D721Med (cell line): ENCODE measurements around the gene CAPN5.
"Not testable (repeated sequence)": the region's sequence is repeated elsewhere in the genome, so short reads cannot be mapped to it uniquely, and the experiment has no call there.

Experiments
- DNase-seq: peaks from one replicate; pipeline ENCODE4 v3.0.0; 2011; ENCODE audit warnings: low spot score; ENCODE audit not compliant: insufficient read length
- FAIRE-seq: peaks from 2 replicates; lab custom pipeline; 2011; peaks lifted over from hg19 to GRCh38; lab: Jason Lieb, UNC
- TF ChIP-seq, protein P1 (sequence below): IDR thresholded peaks from 2 replicates; pipeline ENCODE4 v1.5.1; 2012; ENCODE audit warnings: mild to moderate bottlenecking, control low read depth; ENCODE audit not compliant: insufficient read depth; ENCODE audit errors: missing control alignments

CAPN5 gene

DNA sequence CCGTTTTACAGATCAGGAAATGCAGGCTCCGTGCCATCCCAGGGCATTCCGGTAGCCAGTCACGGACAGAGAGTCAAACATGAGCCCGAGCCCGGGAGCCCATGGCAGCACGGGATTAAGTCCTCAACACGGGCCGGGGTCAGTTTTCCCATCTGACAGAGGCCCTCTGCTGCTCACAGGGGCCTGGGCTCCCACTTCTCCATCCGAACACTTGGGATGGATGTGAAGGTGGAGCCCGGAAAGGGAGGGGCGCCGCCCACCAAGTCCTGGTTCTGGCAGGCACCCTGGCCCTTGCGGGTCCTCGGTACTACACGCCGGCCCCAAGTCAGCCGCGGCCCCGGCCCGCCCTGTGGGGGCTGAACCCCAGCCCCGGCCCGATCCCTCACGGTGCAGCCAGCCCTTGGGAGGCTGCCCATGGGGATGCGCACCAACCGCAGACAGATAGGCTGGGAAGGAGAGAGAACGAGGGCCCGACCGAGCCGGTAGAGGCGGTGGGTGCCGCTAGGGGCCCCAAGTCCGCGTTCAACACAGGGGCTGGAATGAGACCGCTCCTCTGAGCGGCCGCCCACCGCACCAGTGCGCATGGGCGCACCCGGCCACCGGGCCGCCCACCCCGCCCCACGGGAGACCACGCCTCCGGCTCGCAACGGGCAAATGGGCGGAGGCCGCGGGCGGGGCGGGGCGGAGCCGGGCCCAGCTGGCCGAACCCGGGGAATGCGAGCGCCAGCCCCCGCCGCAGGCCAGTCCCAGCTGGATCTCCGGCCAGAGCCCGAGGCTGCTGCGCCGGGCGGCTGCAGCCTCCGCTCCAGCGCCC is at the start of gene CAPN5:
Gene CAPN5, plus strand, starts transcription at position 743 of the 814 bp plus-strand sequence. CDS start 17,916 bp downstream, outside the sequence.
- peak; percentile 96 for DNase-seq
- no peak for FAIRE-seq
- TF ChIP-seq, protein P1, sequence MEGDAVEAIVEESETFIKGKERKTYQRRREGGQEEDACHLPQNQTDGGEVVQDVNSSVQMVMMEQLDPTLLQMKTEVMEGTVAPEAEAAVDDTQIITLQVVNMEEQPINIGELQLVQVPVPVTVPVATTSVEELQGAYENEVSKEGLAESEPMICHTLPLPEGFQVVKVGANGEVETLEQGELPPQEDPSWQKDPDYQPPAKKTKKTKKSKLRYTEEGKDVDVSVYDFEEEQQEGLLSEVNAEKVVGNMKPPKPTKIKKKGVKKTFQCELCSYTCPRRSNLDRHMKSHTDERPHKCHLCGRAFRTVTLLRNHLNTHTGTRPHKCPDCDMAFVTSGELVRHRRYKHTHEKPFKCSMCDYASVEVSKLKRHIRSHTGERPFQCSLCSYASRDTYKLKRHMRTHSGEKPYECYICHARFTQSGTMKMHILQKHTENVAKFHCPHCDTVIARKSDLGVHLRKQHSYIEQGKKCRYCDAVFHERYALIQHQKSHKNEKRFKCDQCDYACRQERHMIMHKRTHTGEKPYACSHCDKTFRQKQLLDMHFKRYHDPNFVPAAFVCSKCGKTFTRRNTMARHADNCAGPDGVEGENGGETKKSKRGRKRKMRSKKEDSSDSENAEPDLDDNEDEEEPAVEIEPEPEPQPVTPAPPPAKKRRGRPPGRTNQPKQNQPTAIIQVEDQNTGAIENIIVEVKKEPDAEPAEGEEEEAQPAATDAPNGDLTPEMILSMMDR = peak; percentile 13

GRCh38 chr11:77018396-77018924 is 48.3 kb upstream of the CAPN5 start:
- not testable (repeated sequence) for DNase-seq, FAIRE-seq

DNA sequence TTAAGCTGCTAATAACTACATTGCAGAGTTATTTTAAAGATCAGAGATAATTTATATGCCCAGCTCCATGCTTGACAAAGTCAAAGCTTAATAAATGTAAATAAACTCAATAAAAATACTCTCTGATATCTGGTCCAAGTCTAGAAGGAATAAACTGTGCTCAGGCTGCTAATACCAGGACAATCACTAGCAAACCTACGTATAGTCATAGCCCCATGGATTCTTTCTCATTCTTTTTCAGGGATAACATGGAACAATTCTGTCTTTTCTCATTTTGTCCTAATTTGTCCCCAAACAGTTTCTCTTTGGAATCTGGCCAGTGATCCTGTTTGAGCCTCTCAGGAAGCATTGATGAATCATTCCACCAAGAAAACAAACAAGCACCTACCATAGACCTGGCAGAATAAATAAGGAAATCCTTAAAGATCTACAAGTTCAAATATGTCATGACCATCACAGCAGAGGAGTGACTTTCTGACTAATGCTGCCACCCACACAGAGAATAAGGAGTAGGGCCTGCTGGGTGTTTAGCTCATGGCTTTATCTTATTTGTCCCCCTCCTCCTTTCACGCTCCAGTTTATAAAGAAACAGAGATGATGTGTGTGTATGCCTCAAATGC is 46.7 kb upstream of the CAPN5 start:
- no peak for FAIRE-seq
- no peak for DNase-seq
- TF ChIP-seq, protein P1 = no peak

- TF ChIP-seq, protein P1 = no peak
- FAIRE-seq (no peak), DNase-seq (no peak)
These were observed 46.0 kb upstream of the CAPN5 start for GRCh38 chr11:77020734-77021133.

- FAIRE-seq = no peak
- no peak for DNase-seq
- TF ChIP-seq, protein P1 = no peak
These were observed 42.0 kb upstream of the CAPN5 start for GRCh38 chr11:77024745-77025144.

DNA sequence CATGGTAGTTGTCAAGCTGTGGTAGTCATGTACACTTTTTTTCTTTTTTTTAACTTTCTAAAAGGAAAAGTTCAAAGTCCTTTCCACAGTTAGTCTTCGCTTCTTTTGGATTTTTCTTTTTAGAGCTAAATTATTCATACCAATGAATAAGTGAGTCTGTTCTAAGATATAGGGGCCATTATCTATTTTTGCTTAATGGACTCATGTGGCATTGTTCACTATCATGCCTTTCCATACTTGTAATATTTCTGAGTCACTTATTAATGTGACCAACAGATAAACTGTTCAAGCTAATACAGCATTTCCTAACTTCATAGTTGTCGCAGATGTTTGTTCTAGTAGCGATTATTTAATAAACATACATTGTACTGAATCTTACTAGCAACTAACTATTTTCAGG is 40.5 kb upstream of the CAPN5 start:
- FAIRE-seq (no peak), DNase-seq (no peak)
- TF ChIP-seq, protein P1 = no peak

- FAIRE-seq (no peak), DNase-seq (no peak)
- TF ChIP-seq, protein P1 = no peak
These were observed 40.0 kb upstream of the CAPN5 start for GRCh38 chr11:77026743-77027142.
